Measurements from ENCODE around the gene CSTF3.

- TF ChIP-seq CTCF (IDR thresholded peaks at IDR 0.05; ENCODE audit: borderline replicate concordance, extremely low read depth, low read length, poor library complexity, severe bottlenecking) (no peak), EZH2 (IDR thresholded peaks at IDR 0.05; ENCODE audit: borderline replicate concordance, low read depth, low read length, severe bottlenecking) (no peak)
Observed at GRCh38 chr11:33059331-33060007, 101.8 kb downstream of the CSTF3 start.

Data from DND-41 (cell line).